ENCODE data around the gene CASQ2.
"Not testable (repeated sequence)": the region's sequence is repeated elsewhere in the genome, so short reads cannot be mapped to it uniquely, and the experiment has no call there.

Gene CASQ2

DNA sequence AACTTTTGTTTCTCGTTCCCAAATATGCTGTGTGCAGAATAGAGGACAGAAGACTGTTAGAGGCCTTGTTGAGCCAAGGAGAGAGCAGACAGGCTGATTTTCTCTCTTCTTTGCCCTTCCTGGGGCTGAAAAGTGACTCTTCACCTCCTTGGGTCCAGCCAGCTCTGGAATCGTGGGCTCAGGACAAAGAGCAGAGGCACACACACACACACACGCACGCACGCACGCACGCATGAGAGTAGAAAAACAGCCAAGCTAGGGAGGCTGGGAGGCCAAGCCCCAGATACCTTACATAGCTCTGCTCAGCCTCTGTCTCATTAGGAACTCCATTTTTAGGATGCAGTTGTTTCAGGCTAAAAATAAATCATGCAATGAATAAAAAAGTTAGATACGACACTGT is at the start of gene CASQ2:
TSS of gene CASQ2 (minus strand) at position 166 of the 400 bp plus-strand sequence. CDS start 173 bp downstream, outside the sequence.
- DNase-seq = no peak

DNA sequence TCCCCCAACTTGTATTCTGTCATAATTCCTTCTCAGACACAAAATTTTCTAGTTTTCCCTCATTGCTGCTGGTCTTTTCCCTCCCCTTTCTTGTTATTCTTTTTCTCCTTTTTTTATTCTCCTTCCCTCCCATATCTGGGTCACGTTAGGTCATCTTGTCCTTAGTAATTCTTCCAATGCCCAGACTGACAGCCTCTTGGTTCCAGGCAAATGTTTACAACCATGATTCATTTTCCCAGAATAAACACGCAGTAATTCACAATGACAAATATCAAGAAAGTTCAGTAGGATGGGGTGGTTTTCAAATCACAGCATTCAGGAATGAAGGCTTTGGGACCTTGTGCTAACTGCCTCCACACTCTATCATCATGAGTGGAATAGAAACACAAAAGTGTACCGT is 47.2 kb upstream of the CASQ2 start:
- DNase-seq = no peak

- no peak for DNase-seq
Observed at GRCh38 chr1:115814685-115815398, 46.3 kb upstream of the CASQ2 start.

- no peak for DNase-seq
Observed at GRCh38 chr1:115813727-115814126, 45.2 kb upstream of the CASQ2 start.

DNA sequence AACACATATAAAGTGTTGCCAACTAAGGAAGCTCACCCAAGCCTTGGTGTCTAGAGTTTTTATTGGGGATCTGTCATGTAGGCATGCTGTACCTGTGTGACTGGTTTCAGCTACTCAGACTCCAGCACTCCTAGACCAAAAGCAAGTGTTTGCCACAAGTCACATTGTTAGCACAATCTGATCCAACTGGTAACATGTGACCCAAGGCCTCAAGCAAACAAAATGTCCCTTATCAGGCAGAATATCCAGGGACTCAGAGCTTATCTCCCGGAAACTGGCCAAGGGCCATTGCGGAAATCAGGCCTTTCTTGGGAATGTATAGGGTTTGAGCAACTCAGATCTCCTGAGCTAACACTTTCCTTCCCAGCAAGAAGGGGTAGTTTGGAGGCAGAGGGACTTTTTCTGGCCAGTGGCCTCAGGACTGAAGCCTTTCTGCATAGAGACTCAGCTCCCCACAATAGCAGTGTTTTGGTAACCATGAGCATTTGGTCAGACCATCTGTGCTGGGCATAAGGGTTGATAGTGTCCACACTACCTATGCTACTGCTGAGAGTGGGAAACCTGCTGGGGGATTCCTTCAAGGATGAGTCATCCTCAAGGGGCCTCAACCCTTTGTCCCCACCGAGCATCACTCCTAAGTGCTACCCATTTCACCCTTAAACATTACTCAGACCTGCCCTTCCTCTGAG is 42.8 kb upstream of the CASQ2 start:
- no peak for DNase-seq

DNA sequence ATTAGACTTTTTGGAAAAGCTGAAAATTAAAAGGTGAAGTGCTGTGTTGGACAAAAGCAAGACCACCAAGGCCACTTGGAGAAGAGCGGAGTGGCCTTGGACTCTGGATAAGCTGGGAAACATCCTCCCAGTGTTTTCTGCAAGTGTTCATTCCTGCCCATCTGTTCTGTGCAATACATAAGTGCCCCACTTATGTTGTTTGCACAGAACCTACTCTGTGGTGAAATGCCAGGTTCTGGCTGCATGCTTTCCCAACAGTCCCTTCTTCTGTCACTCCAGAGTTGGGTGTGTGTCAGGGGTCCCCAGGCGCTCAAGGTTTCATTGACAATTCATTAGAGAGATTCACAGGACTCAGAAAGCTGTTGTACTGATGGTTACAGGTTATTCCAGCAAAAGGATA is 42.1 kb upstream of the CASQ2 start:
- DNase-seq = peak; percentile 72

- DNase-seq = no peak
Observed at GRCh38 chr1:115809847-115810246, 41.3 kb upstream of the CASQ2 start.

DNA sequence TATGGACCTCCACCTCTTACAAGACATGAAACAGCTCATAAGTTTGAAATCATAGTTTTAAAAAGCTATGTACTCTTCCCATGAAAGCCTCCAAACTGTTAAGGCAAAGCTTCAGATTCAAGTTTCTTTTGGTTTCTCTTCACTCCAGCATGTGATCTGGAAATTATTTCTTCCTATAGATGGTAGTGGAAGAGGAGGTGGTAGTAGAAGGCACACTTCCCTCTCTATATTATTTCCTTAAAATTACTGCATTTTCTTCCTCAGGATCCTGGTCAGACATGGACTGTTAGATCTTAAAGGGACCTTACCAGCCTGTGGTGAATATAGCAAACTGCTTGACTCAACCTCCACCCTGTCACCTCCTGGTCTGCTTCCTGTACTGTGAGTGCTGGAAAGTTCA is 40.6 kb upstream of the CASQ2 start:
- no peak for DNase-seq

- peak; percentile 80 for DNase-seq
Observed at GRCh38 chr1:115807723-115808122, 39.2 kb upstream of the CASQ2 start.

- DNase-seq = peak; percentile 22
Observed at GRCh38 chr1:115805597-115805996, 37.1 kb upstream of the CASQ2 start.

DNA sequence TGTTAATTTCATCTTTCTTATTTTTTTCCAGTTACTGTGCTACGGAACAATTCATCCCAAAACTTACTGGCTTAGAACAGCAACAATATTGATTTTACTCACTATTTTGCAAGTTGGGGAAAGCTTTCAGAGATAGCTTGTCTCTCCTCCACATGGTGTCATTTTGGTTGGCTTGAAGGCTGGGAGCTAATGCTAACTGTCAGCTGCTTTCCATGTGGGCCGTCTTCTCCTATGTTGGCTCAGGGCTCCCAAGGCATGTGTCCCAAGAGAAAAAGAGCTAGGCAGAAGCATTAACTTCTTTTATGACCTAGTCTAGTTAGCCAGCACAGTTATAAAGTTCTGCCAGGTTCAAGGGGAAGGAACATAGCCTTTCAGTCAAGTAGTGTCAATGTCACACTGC is 33.9 kb upstream of the CASQ2 start:
- DNase-seq = no peak

GRCh38 chr1:115797486-115797885 is 29.0 kb upstream of the CASQ2 start:
- peak; percentile 51 for DNase-seq

DNA sequence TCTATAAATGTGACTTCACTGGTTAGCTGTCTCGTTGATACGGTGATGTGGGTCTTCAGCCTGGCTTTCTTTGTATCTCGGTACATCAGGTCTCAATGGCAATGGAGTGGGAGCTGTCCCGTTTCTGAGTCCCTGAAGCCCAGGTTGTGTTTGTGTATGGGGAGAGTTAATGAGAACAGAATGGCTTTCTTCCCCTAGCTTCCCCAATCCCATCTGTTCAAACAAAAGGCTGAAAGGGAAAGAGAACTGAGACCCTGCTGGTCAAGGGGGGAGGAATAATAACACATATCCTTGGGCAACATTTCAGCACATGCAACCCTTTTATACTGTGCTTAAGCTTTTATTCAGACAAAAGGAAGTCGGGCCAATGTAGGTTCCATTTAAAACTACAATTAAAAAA is 28.4 kb upstream of the CASQ2 start:
- peak; percentile 92 for DNase-seq

DNA sequence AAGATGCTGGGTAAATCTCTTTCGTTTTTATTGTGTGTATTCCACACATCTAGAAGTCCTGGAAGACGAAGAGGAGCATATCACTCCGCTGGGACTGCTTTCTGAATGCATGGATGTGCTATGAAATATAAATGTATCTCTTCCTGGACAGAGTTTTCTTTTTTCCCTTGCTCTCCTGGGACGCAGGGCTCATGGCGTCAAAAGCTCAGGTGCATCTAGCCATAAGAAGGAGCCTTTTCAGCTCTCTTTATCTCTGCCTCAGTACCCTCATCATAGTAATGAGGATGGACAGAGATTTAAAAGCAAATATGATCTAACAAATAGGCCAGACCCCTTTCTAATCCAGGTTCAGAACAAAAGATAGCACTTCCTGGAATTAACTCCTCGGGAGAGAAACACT is 27.5 kb upstream of the CASQ2 start:
- no peak for DNase-seq

DNA sequence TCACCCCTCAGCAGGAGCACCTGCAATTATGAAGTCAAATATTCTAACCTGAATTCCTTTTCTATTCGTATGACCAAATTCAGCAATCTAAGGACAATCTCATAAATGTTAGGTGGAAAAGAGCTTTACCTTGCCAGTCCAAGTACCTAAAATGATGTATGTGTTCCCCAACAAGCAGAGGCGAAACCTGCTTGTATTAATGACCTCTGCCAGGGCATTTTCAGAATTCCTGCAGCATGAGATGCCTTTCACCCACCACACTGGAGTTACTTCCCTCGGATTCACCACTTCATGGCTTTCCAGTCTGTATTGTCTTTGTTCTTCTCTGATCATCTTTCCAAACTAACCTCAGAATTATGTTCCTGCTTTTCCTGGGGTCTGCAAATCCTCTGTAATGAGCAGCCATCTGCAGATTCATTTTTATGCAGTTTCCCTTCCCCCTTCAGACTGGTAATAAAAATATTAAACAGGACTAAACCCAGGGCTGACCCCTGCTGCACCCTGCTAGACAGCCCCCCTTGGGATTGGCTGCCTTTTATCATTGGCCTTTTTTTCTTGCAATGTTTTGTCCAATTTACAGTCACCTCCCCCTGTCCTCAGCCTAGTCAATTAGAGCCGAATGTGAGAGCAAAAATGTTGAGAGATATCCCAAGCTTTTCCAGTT is 26.6 kb upstream of the CASQ2 start:
- DNase-seq = peak; percentile 11

DNA sequence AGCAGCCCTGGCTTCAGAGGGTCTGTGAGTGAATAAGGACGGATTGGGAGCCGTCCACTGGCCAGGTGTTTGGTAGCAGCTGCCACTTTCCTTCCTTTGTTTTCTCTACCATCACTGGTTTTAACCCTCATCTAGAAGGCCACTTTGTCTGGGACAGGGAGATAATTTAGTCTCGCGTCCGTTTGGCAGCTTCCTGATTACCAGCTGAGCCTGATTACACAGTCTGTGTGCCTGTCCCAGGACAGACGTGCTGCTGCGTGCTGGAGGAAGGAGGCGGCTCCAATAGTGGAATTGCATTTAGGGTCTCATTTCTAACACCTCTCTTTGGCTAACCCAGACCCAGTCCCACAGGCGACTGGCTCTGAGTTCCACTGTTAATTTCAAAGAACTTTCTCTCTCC is 24.6 kb upstream of the CASQ2 start:
- peak; percentile 59 for DNase-seq

DNA sequence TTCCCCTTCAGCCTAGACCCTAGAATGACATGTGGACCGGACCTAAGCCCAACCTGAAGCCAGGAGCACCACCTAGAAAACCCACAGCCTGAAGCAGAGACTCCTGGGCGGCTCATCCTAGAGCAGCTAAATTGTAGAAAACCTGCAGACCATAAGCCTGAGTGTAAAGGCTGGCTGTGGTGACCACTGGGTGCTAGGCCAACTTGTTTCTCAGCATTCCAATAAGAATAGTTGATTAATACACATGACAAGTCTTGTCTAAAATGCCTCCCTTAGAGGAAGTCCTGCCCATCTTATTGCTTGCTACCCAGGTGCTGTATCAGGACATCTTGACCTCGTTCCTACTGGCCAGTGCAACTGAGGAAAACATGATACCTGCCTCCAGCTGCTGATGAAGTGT is 23.3 kb upstream of the CASQ2 start:
- no peak for DNase-seq

DNA sequence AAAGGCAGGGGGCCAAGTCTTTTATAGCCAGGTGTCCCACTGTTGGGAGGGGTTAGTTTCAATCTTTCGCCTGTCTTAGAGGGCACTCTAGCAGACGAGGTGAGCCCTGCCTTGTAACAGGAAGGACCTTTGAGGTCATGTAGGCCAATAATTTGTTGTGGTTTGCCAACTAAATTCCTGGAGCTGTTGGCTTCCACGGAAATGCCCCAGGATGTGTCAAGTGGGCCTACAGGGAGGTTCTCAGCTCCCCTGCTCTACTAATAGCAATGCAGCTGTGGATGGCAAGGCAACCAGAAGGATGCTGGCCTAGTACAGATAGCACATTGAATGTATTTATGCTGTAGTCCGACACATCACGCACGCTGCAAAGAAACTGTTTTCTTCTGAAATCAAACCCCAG is 22.3 kb upstream of the CASQ2 start:
- no peak for DNase-seq

- no peak for DNase-seq
Observed at GRCh38 chr1:115790356-115790755, 21.8 kb upstream of the CASQ2 start.

DNA sequence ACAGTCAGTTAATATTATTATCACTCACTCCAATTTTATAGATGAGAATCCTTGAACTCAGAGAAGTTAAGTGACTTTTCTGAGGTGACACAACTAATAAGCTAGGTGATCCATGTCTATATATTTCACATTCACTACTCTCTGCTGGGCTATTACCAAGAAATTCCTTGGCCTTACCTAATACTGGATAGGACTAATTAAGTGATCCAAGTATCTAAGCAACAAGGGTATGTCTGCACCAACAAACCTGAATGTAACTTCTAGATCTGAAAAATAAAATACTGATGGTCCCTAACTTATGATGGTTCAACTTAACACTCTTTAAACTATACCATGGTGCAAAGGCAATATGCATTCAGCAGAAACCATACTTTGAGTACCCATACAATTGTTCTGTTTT is 14.8 kb upstream of the CASQ2 start:
- no peak for DNase-seq

GRCh38 chr1:115782571-115783281 is 14.2 kb upstream of the CASQ2 start:
- DNase-seq = no peak

GRCh38 chr1:115781851-115782250 is 13.3 kb upstream of the CASQ2 start:
- peak; percentile 11 for DNase-seq

GRCh38 chr1:115781343-115781742 is 12.8 kb upstream of the CASQ2 start:
- DNase-seq = no peak

DNA sequence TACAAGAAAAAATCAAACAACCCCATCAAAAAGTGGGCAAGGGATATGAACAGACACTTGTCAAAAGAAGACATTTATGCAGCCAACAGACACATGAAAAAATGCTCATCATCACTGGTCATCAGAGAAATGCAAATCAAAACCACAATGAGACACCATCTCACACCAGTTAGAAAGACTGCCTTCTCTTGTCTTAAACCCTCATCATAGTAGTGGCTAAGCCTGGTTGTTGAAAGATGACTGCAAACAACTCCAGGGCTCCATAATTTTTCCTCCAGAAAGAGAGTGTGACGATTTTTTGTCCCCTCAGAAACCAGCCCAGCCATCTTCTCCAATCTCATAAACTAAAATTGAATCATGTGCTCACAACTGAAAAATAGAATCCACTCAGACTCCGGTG is 12.1 kb upstream of the CASQ2 start:
- DNase-seq = not testable (repeated sequence)
